GM21786 (cell line): Measurements from ENCODE around the gene H2AZ2.
"Not testable (repeated sequence)": the region's sequence is repeated elsewhere in the genome, so short reads cannot be mapped to it uniquely, and the experiment has no call there.

Experiments used
- ATAC-seq: cut with Tn5 transposase; IDR thresholded peaks from one replicate; pipeline ENCODE4 v1.9.1; 2021; ENCODE audit not compliant: unreplicated experiment

The H2AZ2 gene

GRCh38 chr7:44787041-44787440, 60.8 kb downstream of the H2AZ2 start:
- no peak for ATAC-seq

GRCh38 chr7:44785218-44785617, 62.7 kb downstream of the H2AZ2 start:
- not testable (repeated sequence) for ATAC-seq

- no peak for ATAC-seq
These were observed 63.5 kb downstream of the H2AZ2 start for GRCh38 chr7:44784364-44784763.

- no peak for ATAC-seq
These were observed 64.5 kb downstream of the H2AZ2 start for GRCh38 chr7:44783407-44783806.

- no peak for ATAC-seq
These were observed 65.4 kb downstream of the H2AZ2 start for GRCh38 chr7:44782460-44782859.
